ENCODE measurements around the gene KLHL17.

GRCh38 chr1:912740-913301 lies 47.6 kb upstream of the KLHL17 start:
- no peak for TF ChIP-seq CTCF (IDR thresholded peaks at IDR 0.05)
- TF ChIP-seq POLR2A (IDR thresholded peaks at IDR 0.05) = no peak

All from prostate gland (tissue), 2 donors.